Upper lobe of right lung (tissue), 1 donor: Measurements from ENCODE around the gene LMOD1. TPM values are rescaled to one million over a fixed set of nuclear protein-coding genes. Genes with fewer than 3 reads are reported as not detected.

Experiments
- ATAC-seq: fragments of 200-7000 bp; cut with Tn5 transposase; one replicate; pipeline ENCODE4 v1.9.1; 2020; ENCODE audit warnings: mild to moderate bottlenecking, moderate library complexity
- DNase-seq: peaks from one replicate; pipeline ENCODE4 v3.0.0-alpha.2; 2020
- H3K27ac ChIP-seq: fragments of 200-600 bp; one replicate; pipeline ENCODE4 v1.8.0; 2022
- H3K27me3 ChIP-seq: fragments of 200-600 bp; one replicate; pipeline ENCODE4 v1.8.0; 2022; ENCODE audit warnings: mild to moderate bottlenecking
- H3K36me3 ChIP-seq: fragments of 200-600 bp; one replicate; pipeline ENCODE4 v1.8.0; 2022
- H3K4me1 ChIP-seq: fragments of 200-600 bp; one replicate; pipeline ENCODE4 v1.8.0; 2022
- H3K4me3 ChIP-seq: fragments of 200-600 bp; one replicate; pipeline ENCODE4 v1.8.0; 2022; ENCODE audit warnings: mild to moderate bottlenecking
- H3K9me3 ChIP-seq: fragments of 200-600 bp; one replicate; pipeline ENCODE4 v1.8.0; 2022
- CTCF ChIP-seq: fragments of 200-600 bp; IDR thresholded peaks from one replicate; pipeline ENCODE4 v1.8.0; 2022; ENCODE audit warnings: antibody characterized with exemption
- intact Hi-C: fragments of 100-400 bp; cut with DNase I; formaldehyde crosslinking; loops from one replicate; pipeline ENCODE4 v1.11.0; 2022
- total RNA-seq: library from RNA; stranded (reverse); fragmentation: NEBNext Ultra II Directional; extraction: Animal tissue kit (Norgen Biotek cat#: 25700); gene quantifications from one replicate; pipeline ENCODE4 v1.2.1, GENCODE V29; 2021
- donor health status: DM: no; HTN: yes; CAD: no; lungs with severe emphysema.

LMOD1 gene
- total RNA-seq, 1 donor from 2014 or later: 38.3 TPM

GRCh38 chr1:201939574-201939973 is 6.8 kb downstream of the LMOD1 start:
- peak; percentile 50 for ATAC-seq
- Histone ChIP-seq H3K4me1 (no peaks in the 10 kb centered on the region), H3K27me3 (peaks cover 8% of the 10 kb centered on the region), H3K4me3 (no peak overlapping the region), H3K9me3 (no peaks in the 10 kb centered on the region), H3K27ac (peak overlapping the region; percentile 58), H3K36me3 (no peaks in the 10 kb centered on the region)
- intact Hi-C loops: no loop called here
- DNase-seq: no peak
- TF ChIP-seq CTCF: no peak

GRCh38 chr1:201939148-201939547 is 7.2 kb downstream of the LMOD1 start:
- peak overlapping the region; percentile 58 for H3K27ac ChIP-seq
- no peaks in the 10 kb centered on the region for H3K4me1 ChIP-seq
- ATAC-seq (no peak), DNase-seq (no peak)
- intact Hi-C loops: no loop called here
- no peak for TF ChIP-seq CTCF
- H3K9me3 ChIP-seq: no peaks in the 10 kb centered on the region
- no peaks in the 10 kb centered on the region for H3K36me3 ChIP-seq
- H3K27me3 ChIP-seq: peaks cover 4% of the 10 kb centered on the region
- H3K4me3 ChIP-seq: no peak overlapping the region

GRCh38 chr1:201938440-201939035 is 7.8 kb downstream of the LMOD1 start:
- Histone ChIP-seq H3K27me3 (no peaks in the 10 kb centered on the region), H3K4me1 (no peaks in the 10 kb centered on the region), H3K4me3 (no peak overlapping the region), H3K27ac (peak overlapping the region; percentile 58), H3K9me3 (no peaks in the 10 kb centered on the region), H3K36me3 (no peaks in the 10 kb centered on the region)
- intact Hi-C loops: no loop called here
- ATAC-seq (no peak), DNase-seq (no peak)
- TF ChIP-seq CTCF: no peak

- no peak for TF ChIP-seq CTCF
- H3K36me3 ChIP-seq: no peaks in the 10 kb centered on the region
- no peaks in the 10 kb centered on the region for H3K9me3 ChIP-seq
- DNase-seq (no peak), ATAC-seq (no peak)
- H3K27me3 ChIP-seq: no peaks in the 10 kb centered on the region
- intact Hi-C loops: no loop called here
- no peak overlapping the region for H3K27ac ChIP-seq
- H3K4me3 ChIP-seq: no peak overlapping the region
- H3K4me1 ChIP-seq: no peaks in the 10 kb centered on the region
Observed at GRCh38 chr1:201937624-201938213, 8.6 kb downstream of the LMOD1 start.

- no peak for DNase-seq
- H3K27me3 ChIP-seq: no peaks in the 10 kb centered on the region
- TF ChIP-seq CTCF: no peak
- H3K4me1 ChIP-seq: no peaks in the 10 kb centered on the region
- H3K4me3 ChIP-seq: no peak overlapping the region
- no peak for ATAC-seq
- H3K27ac ChIP-seq: no peak overlapping the region
- no peaks in the 10 kb centered on the region for H3K36me3 ChIP-seq
- no peaks in the 10 kb centered on the region for H3K9me3 ChIP-seq
- intact Hi-C loops: no loop called here
Observed at GRCh38 chr1:201933840-201934430, 12.4 kb downstream of the LMOD1 start.
